Body of pancreas (tissue), 4 donors: Measurements from ENCODE around the gene KRT12. TPM values are rescaled to one million over a fixed set of nuclear protein-coding genes. Genes with fewer than 3 reads are reported as not detected.

Source experiments
- ATAC-seq: fragments of 150-250 bp; one replicate; pipeline ENCODE4 v1.9.1; 2016
- DNase-seq, 4 donors: peaks; one replicate each; pipeline ENCODE4 v3.0.0-alpha.2; 2019
- H3K27ac ChIP-seq, 4 donors: fragments of 200-600 bp; sonication (generic); 1 replicate in 3 of 4; 2 replicates in 1 of 4; pipeline versions ENCODE4 v1.5.1 to v1.6.1; 2016 to 2019; ENCODE audit warnings: mild to moderate bottlenecking in 1 of 4, mixed read lengths in 1 of 4, moderate library complexity in 1 of 4
- H3K27me3 ChIP-seq, 2 donors: fragments of 200-600 bp; sonication (generic); one replicate each; pipeline ENCODE4 v1.6.0; 2016; ENCODE audit warnings: mild to moderate bottlenecking in 1 of 2
- H3K36me3 ChIP-seq, 2 donors: fragments of 200-600 bp; sonication (generic); replicated peaks in 1 of 2; 2 replicates each; pipeline ENCODE4 v1.5.1; 2016; ENCODE audit warnings: low read depth in 2 of 2; ENCODE audit not compliant: insufficient read depth in 1 of 2
- H3K4me1 ChIP-seq: fragments of 200-600 bp; sonication (generic); one replicate; pipeline ENCODE4 v1.6.0; 2016
- H3K4me3 ChIP-seq, 2 donors: fragments of 200-600 bp; sonication (generic); 1 replicate in 1 of 2; 2 replicates in 1 of 2; pipeline ENCODE4 v1.5.1; 2016 to 2019
- H3K9me3 ChIP-seq, 3 donors: fragments of 200-600 bp; sonication (generic); 1 replicate in 2 of 3; 2 replicates in 1 of 3; pipeline ENCODE4 v1.5.1; 2016
- POLR2A ChIP-seq, 3 donors: fragments of 450-650 bp; IDR thresholded peaks; one replicate each; pipeline ENCODE4 v1.6.1; 2016; ENCODE audit warnings: antibody characterized with exemption in 3 of 3, mild to moderate bottlenecking in 2 of 3
- WGBS, 2 donors: methylation state at CpG; one replicate each; pipeline ENCODE4 v1.1.5; 2017; 5-methylcytosine and 5-hydroxymethylcytosine counted together
- intact Hi-C: fragments of 100-400 bp; cut with DNase I; formaldehyde crosslinking; loops from one replicate; pipeline ENCODE4 v1.15.1; 2023
- total RNA-seq, 2 donors: library from RNA; depleted of rRNA; stranded (reverse); fragments of >200 nt; gene quantifications; one replicate each; pipeline ENCODE4 v1.1.0, GENCODE V29; 2016
- TF ChIP-seq, protein P1 (sequence below), 7 experiments: fragments of 450-650 bp in 4 of 7; fragments of 200-600 bp in 3 of 7; sonication (generic) in 3 of 7; IDR thresholded peaks; one replicate each; pipeline ENCODE4 v1.5.1; 2016 to 2019; ENCODE audit warnings: antibody characterized with exemption in 7 of 7

The KRT12 gene
- total RNA-seq, 2 donors from 2014 or later = not detected

DNA sequence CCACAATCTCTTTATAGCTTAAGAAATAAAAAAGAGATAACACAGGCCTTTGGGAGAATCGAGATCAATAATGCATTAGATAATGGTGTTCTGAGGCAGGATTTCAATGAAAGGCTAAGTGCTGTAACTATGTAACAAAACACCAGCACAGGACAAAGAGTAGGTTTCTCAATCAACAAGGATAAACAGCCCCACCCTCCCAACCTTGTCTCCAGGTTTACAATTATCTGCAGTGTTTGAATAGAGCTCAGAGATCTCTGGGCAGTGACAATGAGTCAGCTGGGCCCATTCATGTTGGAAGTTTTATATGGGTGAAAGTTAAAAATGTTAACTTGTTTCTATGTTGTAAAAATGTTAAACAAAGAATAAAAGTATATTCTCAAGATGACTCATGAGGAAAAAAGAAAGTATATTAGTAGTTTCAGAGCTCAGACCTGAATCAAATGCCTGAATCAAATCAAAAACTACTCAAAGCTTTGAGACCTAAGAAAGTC is 35.0 kb upstream of the KRT12 start:
- TF ChIP-seq, protein P1, sequence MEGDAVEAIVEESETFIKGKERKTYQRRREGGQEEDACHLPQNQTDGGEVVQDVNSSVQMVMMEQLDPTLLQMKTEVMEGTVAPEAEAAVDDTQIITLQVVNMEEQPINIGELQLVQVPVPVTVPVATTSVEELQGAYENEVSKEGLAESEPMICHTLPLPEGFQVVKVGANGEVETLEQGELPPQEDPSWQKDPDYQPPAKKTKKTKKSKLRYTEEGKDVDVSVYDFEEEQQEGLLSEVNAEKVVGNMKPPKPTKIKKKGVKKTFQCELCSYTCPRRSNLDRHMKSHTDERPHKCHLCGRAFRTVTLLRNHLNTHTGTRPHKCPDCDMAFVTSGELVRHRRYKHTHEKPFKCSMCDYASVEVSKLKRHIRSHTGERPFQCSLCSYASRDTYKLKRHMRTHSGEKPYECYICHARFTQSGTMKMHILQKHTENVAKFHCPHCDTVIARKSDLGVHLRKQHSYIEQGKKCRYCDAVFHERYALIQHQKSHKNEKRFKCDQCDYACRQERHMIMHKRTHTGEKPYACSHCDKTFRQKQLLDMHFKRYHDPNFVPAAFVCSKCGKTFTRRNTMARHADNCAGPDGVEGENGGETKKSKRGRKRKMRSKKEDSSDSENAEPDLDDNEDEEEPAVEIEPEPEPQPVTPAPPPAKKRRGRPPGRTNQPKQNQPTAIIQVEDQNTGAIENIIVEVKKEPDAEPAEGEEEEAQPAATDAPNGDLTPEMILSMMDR (IDR thresholded peaks at IDR 0.05) = no peak
- TF ChIP-seq POLR2A (IDR thresholded peaks at IDR 0.05) = no peak
- WGBS, 2 donors = 38 to 42% methylated on average over 1 of the region's 1 CpG
- H3K27me3 ChIP-seq = no peaks in the 10 kb centered on the region
- no peak overlapping the region for H3K4me3 ChIP-seq
- DNase-seq (no peak), ATAC-seq (no peak)
- H3K4me1 ChIP-seq = no peaks in the 10 kb centered on the region
- no peaks in the 10 kb centered on the region for H3K9me3 ChIP-seq
- no peak overlapping the region for H3K27ac ChIP-seq
- intact Hi-C loops = no loop called here
- H3K36me3 ChIP-seq = no peaks in the 10 kb centered on the region

DNA sequence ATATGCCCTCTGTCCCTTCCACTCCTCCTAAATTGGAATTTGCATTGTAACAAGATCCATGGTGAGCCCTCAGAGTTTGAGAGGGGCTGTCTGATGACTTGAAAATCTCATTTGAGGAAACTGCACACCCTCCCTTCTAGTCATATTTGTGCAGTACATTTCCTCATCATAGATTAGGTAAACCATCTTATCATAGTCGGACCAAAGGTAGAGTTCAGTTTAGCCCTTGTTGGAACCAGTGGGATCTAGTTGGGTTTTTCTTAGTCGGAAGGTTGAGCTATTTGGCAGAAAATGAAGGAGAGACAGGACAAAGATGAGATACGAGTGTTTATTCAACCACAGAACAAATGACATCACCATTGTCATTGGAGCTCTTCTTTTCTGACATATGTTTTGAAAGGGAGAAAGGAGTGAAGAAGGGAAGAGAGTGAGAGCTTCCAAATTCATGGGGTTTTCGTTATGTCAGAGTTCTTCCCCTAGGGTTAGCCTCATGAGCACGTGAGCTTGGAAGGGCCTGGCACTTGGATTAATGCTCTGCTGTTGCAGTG is 33.9 kb upstream of the KRT12 start:
- TF ChIP-seq, protein P1 (IDR thresholded peaks at IDR 0.05) = no peak
- no peak for TF ChIP-seq POLR2A (IDR thresholded peaks at IDR 0.05)
- H3K4me3 ChIP-seq = no peak overlapping the region
- intact Hi-C loops = no loop called here
- H3K27me3 ChIP-seq = no peaks in the 10 kb centered on the region
- 57 to 59% methylated on average over 5 of the region's 5 CpGs for WGBS, 2 donors
- no peaks in the 10 kb centered on the region for H3K36me3 ChIP-seq
- no peaks in the 10 kb centered on the region for H3K9me3 ChIP-seq
- DNase-seq (no peak), ATAC-seq (no peak)
- no peak overlapping the region for H3K27ac ChIP-seq
- H3K4me1 ChIP-seq = no peaks in the 10 kb centered on the region

DNA sequence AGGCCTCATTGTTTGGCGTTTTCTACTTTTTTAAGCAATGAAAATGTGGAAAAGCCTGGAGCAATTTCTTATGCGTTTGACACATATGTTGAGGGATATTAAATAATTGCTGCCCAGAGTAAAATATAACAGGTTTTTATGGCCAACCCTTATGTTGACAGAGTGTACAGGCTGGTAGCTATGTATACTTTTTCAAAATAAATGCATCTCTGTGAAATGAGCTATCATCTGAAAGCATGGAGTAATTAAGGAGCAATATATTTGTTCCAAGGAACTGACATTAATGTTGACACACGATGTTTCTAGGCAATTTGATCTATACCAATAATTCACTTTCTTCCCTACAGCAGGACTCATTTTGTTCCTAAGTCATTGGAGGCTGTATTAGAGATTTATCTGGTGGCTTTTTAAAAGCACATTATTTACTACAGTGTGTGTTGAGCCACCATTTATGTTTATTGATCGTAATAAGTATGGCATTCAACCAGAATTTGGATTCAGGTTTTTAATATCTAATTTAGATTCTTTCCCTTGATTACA is 30.0 kb upstream of the KRT12 start:
- no peak overlapping the region for H3K27ac ChIP-seq
- ATAC-seq = no peak
- intact Hi-C loops = no loop called here
- H3K27me3 ChIP-seq = no peaks in the 10 kb centered on the region
- H3K4me3 ChIP-seq = no peak overlapping the region
- H3K36me3 ChIP-seq = no peaks in the 10 kb centered on the region
- TF ChIP-seq POLR2A (IDR thresholded peaks at IDR 0.05) = no peak
- TF ChIP-seq, protein P1 (IDR thresholded peaks at IDR 0.05) = no peak
- DNase-seq = no peak
- H3K9me3 ChIP-seq = no peaks in the 10 kb centered on the region
- 52 to 58% methylated on average over 4 of the region's 4 CpGs for WGBS, 2 donors
- H3K4me1 ChIP-seq = no peaks in the 10 kb centered on the region

DNA sequence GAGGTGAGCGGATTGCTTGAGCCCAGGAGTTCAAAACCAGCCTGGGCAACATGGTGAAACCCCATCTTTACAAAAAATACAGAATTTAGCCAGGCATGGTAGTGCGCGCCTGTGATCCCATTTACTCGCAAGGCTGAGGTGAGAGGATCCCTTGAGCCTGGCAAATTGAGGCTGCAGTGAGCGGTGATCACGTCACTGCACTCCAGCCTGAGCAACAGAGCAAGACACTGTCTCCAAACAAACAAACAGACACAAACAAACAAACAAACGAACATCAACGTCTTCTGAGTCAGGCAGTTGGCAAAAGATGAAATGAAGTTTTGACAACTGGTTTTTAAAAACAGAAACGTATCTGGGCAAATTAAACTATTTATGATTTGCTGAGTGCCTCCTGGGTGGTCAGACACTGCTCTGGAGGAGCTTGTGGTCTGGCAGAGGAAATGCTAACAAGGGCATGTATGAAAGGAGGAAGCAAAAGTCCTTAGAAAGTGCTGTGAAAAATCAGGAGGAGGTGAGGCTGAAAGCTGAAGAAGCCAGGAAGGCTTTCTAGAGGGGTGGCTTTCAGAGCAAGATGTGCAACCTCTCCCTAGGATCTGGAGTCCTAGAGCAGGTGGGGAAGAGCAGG is 28.2 kb upstream of the KRT12 start:
- Histone ChIP-seq H3K36me3 (no peaks in the 10 kb centered on the region), H3K27ac (no peak overlapping the region), H3K27me3 (no peaks in the 10 kb centered on the region), H3K9me3 (no peaks in the 10 kb centered on the region), H3K4me1 (no peaks in the 10 kb centered on the region), H3K4me3 (no peak overlapping the region)
- no peak for DNase-seq
- intact Hi-C loops = no loop called here
- 62 to 64% methylated on average over 9 of the region's 9 CpGs for WGBS, 2 donors
- ATAC-seq = no peak
- TF ChIP-seq POLR2A (IDR thresholded peaks at IDR 0.05) = no peak
- TF ChIP-seq, protein P1 (IDR thresholded peaks at IDR 0.05) = no peak
